ENCODE data around the gene CFP.

CFP gene

GRCh38 chrX:47634871-47635575 is 5.3 kb upstream of the CFP start:
- Histone ChIP-seq H3K9ac (ENCODE audit: low read depth, low read length) (no peak overlapping the region), H3K4me3 (ENCODE audit: low read length) (no peak overlapping the region), H3K9me3 (ENCODE audit: insufficient read depth, low read depth, low read length) (no peaks in the 10 kb centered on the region), H3K27me3 (ENCODE audit: insufficient read depth, low read length) (no peaks in the 10 kb centered on the region), H3K36me3 (ENCODE audit: insufficient read depth, low read depth, low read length) (peaks cover 42% of the 10 kb centered on the region), H3K4me1 (ENCODE audit: insufficient read depth, low read length) (no peaks in the 10 kb centered on the region; the same call in 1 of the 2 replicates), H3K27ac (ENCODE audit: low read length) (no peak overlapping the region)

- no peak overlapping the region for H3K9ac ChIP-seq (ENCODE audit: low read depth, low read length)
- no peak overlapping the region for H3K4me3 ChIP-seq (ENCODE audit: low read length)
- no peaks in the 10 kb centered on the region for H3K27me3 ChIP-seq (ENCODE audit: insufficient read depth, low read length)
- H3K36me3 ChIP-seq (ENCODE audit: insufficient read depth, low read depth, low read length), result peaks cover 32% of the 10 kb centered on the region
- no peaks in the 10 kb centered on the region for H3K9me3 ChIP-seq (ENCODE audit: insufficient read depth, low read depth, low read length)
- H3K4me1 ChIP-seq (ENCODE audit: insufficient read depth, low read length), result no peaks in the 10 kb centered on the region; the same call in 1 of the 2 replicates
- no peak overlapping the region for H3K27ac ChIP-seq (ENCODE audit: low read length)
Measured at GRCh38 chrX:47633689-47634590, 4.2 kb upstream of the CFP start.

GRCh38 chrX:47632666-47633065 is 2.9 kb upstream of the CFP start:
- Histone ChIP-seq H3K4me3 (ENCODE audit: low read length) (no peak overlapping the region), H3K9ac (ENCODE audit: low read depth, low read length) (no peak overlapping the region), H3K9me3 (ENCODE audit: insufficient read depth, low read depth, low read length) (no peaks in the 10 kb centered on the region), H3K27me3 (ENCODE audit: insufficient read depth, low read length) (no peaks in the 10 kb centered on the region), H3K27ac (ENCODE audit: low read length) (no peak overlapping the region), H3K4me1 (ENCODE audit: insufficient read depth, low read length) (no peaks in the 10 kb centered on the region; the same call in 1 of the 2 replicates), H3K36me3 (ENCODE audit: insufficient read depth, low read depth, low read length) (peaks cover 22% of the 10 kb centered on the region)

- Histone ChIP-seq H3K27ac (ENCODE audit: low read length) (no peak overlapping the region), H3K27me3 (ENCODE audit: insufficient read depth, low read length) (no peaks in the 10 kb centered on the region), H3K36me3 (ENCODE audit: insufficient read depth, low read depth, low read length) (peaks cover 19% of the 10 kb centered on the region), H3K4me3 (ENCODE audit: low read length) (no peak overlapping the region), H3K4me1 (ENCODE audit: insufficient read depth, low read length) (no peaks in the 10 kb centered on the region; the same call in 1 of the 2 replicates), H3K9me3 (ENCODE audit: insufficient read depth, low read depth, low read length) (no peaks in the 10 kb centered on the region), H3K9ac (ENCODE audit: low read depth, low read length) (no peak overlapping the region)
Measured at GRCh38 chrX:47631676-47632075, 1.9 kb upstream of the CFP start.

GRCh38 chrX:47628982-47629381 is 748 bp downstream of the CFP start:
- Histone ChIP-seq H3K4me1 (ENCODE audit: insufficient read depth, low read length) (no peaks in the 10 kb centered on the region; the same call in 1 of the 2 replicates), H3K27me3 (ENCODE audit: insufficient read depth, low read length) (no peaks in the 10 kb centered on the region), H3K36me3 (ENCODE audit: insufficient read depth, low read depth, low read length) (no peaks in the 10 kb centered on the region; the same call in 1 of the 2 replicates), H3K9me3 (ENCODE audit: insufficient read depth, low read depth, low read length) (no peaks in the 10 kb centered on the region), H3K4me3 (ENCODE audit: low read length) (no peak overlapping the region), H3K27ac (ENCODE audit: low read length) (no peak overlapping the region), H3K9ac (ENCODE audit: low read depth, low read length) (no peak overlapping the region)

GRCh38 chrX:47625365-47625764 is 4.4 kb downstream of the CFP start:
- no peaks in the 10 kb centered on the region; the same call in 1 of the 2 replicates for H3K4me1 ChIP-seq (ENCODE audit: insufficient read depth, low read length)
- H3K4me3 ChIP-seq (ENCODE audit: low read length), result no peak overlapping the region
- no peaks in the 10 kb centered on the region for H3K9me3 ChIP-seq (ENCODE audit: insufficient read depth, low read depth, low read length)
- no peak overlapping the region for H3K9ac ChIP-seq (ENCODE audit: low read depth, low read length)
- no peak overlapping the region for H3K27ac ChIP-seq (ENCODE audit: low read length)
- no peaks in the 10 kb centered on the region for H3K36me3 ChIP-seq (ENCODE audit: insufficient read depth, low read depth, low read length)
- H3K27me3 ChIP-seq (ENCODE audit: insufficient read depth, low read length), result peaks cover 9% of the 10 kb centered on the region; the same call in 1 of the 2 replicates

GRCh38 chrX:47623540-47624027 is 6.1 kb downstream of the CFP start:
- Histone ChIP-seq H3K4me3 (ENCODE audit: low read length) (peak overlapping the region; percentile 61), H3K9me3 (ENCODE audit: insufficient read depth, low read depth, low read length) (no peaks in the 10 kb centered on the region), H3K27me3 (ENCODE audit: insufficient read depth, low read length) (peaks cover 12% of the 10 kb centered on the region), H3K4me1 (ENCODE audit: insufficient read depth, low read length) (no peaks in the 10 kb centered on the region), H3K36me3 (ENCODE audit: insufficient read depth, low read depth, low read length) (no peaks in the 10 kb centered on the region), H3K9ac (ENCODE audit: low read depth, low read length) (peak overlapping the region; percentile 45; the same call in 1 of the 2 replicates), H3K27ac (ENCODE audit: low read length) (no peak overlapping the region)

- H3K4me3 ChIP-seq (ENCODE audit: low read length), result no peak overlapping the region
- no peaks in the 10 kb centered on the region for H3K4me1 ChIP-seq (ENCODE audit: insufficient read depth, low read length)
- no peaks in the 10 kb centered on the region for H3K36me3 ChIP-seq (ENCODE audit: insufficient read depth, low read depth, low read length)
- H3K9me3 ChIP-seq (ENCODE audit: insufficient read depth, low read depth, low read length), result no peaks in the 10 kb centered on the region
- H3K27ac ChIP-seq (ENCODE audit: low read length), result no peak overlapping the region
- peaks cover 20% of the 10 kb centered on the region for H3K27me3 ChIP-seq (ENCODE audit: insufficient read depth, low read length)
- H3K9ac ChIP-seq (ENCODE audit: low read depth, low read length), result no peak overlapping the region
Measured at GRCh38 chrX:47621851-47622250, 7.9 kb downstream of the CFP start.

- Histone ChIP-seq H3K36me3 (ENCODE audit: insufficient read depth, low read depth, low read length) (no peaks in the 10 kb centered on the region), H3K9ac (ENCODE audit: low read depth, low read length) (peak overlapping the region; percentile 67; the same call in 1 of the 2 replicates), H3K4me1 (ENCODE audit: insufficient read depth, low read length) (no peaks in the 10 kb centered on the region), H3K27ac (ENCODE audit: low read length) (no peak overlapping the region), H3K9me3 (ENCODE audit: insufficient read depth, low read depth, low read length) (no peaks in the 10 kb centered on the region), H3K27me3 (ENCODE audit: insufficient read depth, low read length) (peaks cover 20% of the 10 kb centered on the region), H3K4me3 (ENCODE audit: low read length) (peak overlapping the region; percentile 58; the same call in 1 of the 2 replicates)
Measured at GRCh38 chrX:47620303-47620685, 9.4 kb downstream of the CFP start.

GRCh38 chrX:47619486-47620302 is 10.0 kb downstream of the CFP start, which contains the start of gene SYN1:
TSS of gene SYN1 (minus strand) at chrX:47619857. CDS start at chrX:47619728, 129 bp downstream.
- Histone ChIP-seq H3K27ac (ENCODE audit: low read length) (no peak within 1 kb of the TSS), H3K4me3 (ENCODE audit: low read length) (peak within 1 kb of the TSS; percentile 58; the same call in 1 of the 2 replicates), H3K9me3 (ENCODE audit: insufficient read depth, low read depth, low read length) (no peaks in the 10 kb centered on the region), H3K27me3 (ENCODE audit: insufficient read depth, low read length) (peaks cover 20% of the 10 kb centered on the region), H3K9ac (ENCODE audit: low read depth, low read length) (peak within 1 kb of the TSS; percentile 67; the same call in 1 of the 2 replicates), H3K36me3 (ENCODE audit: insufficient read depth, low read depth, low read length) (no peaks in the 10 kb centered on the region), H3K4me1 (ENCODE audit: insufficient read depth, low read length) (no peaks in the 10 kb centered on the region)

All from iPS-20b (cell line).